Effector CD8-positive, alpha-beta T cell (primary cell): Measurements from ENCODE around the gene B3GNT2.

Experiments used
- DNase-seq: peaks from one replicate; lab custom pipeline; 2025; lab: John Stamatoyannopoulos, UW

The B3GNT2 gene

DNA sequence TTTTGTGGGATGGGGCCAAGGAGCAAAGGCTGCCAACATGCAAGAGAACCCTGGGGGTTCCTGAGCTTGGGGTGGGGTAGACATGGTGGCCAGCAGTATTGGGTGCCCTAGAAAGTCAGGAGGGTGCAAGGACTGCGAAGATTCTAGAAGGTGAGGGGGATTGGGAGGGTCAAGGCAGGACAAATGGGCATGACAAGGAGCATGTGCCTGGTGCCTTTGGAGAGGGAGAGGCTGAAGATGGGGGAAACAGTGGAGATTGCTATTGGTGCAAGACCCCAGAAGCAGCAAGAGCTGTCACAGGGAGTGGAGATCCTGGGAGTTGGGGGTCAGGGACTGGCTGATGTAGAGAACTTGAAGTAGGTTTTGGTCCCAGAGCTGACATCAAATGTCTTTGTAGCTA lies 7.5 kb downstream of the B3GNT2 start:
- no peak for DNase-seq

DNA sequence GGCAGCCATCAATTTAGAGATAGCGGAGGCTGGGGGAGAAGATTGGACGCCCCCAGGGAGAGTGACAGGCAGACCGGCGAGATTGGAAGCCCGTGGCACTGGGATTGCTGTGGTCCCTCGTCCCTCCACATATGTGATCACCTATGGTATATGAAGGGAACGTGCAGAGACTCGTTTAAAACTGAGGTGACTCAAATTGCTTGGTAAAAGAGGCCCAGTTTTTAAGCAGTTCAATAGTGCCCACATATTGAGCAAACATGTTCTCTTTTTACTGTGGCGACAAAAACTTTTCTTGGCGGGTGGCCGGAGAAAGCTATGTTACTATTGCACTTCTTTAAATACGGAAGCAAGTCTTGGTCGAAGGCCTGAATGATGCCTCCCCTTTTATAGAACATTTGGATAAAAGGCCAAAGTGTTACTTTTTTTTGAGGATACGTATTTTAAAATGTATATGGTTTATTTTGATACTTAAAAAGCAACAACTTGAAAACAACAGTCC lies 9.1 kb downstream of the B3GNT2 start:
- no peak for DNase-seq

DNA sequence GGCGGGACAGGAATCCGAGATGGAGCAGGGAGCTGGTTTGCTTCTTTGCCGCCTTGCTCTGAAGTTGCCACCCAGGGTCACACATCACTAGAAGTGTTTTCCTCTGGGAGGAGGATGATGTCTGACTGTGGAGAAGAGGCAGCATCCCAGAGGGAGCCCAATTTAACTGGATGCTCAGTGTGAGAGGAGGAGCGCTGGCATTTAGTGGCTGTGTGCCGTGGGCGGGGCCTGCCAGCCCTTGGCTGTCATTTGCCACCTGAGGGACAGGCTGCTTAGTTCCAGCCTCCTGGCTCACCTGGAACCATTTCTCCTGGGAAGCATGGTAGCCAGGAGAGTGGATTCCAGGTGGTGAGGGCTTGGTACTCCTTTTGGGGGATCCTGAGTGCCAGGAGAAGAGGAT lies 9.6 kb downstream of the B3GNT2 start:
- DNase-seq, result no peak

DNA sequence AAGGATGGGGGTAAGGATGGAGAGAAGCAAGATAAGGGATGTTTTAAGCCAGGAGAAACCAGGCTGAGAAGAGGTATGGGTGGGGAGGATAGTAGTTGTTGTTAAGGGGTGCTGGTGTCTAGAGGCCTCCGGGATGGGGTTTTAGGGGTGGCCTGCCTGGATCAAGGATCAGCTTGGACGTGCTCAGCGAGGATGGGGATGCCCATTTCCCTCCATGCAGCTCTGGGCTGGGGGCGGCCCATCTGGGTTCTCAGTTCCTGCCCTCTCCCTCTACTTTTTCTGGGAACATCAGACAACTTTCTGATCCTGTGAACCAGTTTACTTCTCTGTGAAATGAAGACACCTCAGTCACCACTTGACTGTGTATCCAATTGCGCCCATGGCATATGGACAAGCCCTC lies 10.1 kb downstream of the B3GNT2 start:
- no peak for DNase-seq

DNA sequence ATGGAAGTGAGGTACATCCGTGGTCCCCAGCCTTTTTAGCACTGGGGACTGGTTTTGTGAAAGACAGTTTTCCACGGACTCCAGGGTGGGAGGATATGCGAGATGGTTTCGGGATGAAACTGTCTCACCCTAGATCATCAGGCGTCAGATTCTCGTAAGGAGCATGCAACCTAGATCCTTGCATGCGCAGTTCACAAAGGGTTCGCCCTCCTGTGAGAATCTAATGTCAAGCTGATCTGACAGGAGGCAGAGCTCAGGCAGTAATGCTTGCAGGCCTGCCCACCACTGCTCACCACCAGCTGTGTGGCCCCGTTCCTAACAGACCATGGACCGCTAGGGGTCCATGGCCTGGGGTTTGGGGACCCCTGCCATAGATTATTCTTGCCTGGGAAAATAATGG lies 11.6 kb downstream of the B3GNT2 start:
- no peak for DNase-seq

DNA sequence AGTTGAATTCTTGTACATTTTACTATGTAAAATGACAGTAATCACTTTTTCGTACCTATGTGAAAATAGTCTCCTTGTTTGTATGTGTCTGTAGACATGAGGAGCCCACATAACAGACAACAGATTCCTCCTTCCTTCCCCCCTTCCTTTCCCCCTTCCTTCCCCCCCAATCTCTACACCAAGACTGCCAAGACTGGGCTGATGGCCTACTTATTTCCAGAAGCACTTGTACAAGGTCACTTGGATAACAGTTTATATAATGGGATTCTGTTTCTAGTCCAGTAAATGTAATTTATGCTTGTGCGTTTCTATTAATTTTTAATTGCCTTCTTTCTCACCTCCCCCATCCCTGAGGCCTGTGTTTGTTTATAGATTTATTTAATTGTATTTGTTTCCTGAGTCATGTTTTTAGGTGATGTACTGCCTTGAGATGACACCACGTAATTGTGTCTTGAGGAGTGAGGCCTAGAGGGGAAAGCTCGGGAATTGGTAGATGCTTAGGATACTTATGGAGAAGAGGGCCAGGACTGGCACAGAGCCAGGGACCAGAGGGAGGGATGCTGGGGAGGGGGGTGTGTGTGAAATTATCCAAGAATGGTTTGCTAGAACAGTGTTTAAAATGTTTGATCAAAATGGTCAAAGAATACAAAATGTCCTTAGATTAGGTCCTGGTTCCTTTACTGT lies 12.3 kb downstream of the B3GNT2 start:
- no peak for DNase-seq

DNA sequence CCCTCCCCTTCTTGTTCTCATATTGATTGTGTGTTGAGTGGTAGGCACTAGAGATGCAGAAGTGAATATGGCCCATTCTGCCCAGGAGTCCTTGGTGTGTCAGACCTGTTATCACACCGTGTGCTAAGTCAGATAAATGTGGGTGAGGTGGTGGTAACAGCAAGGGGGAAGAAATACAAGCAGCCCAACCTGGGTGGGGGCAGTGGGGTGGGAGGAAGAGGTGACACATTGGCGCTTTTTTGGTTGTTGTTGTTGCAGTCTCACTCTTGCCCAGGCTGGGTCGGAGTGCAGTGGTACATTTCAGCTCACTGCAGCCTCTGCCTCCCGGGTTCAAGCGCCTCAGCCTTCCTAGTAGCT lies 12.8 kb downstream of the B3GNT2 start:
- no peak for DNase-seq

DNA sequence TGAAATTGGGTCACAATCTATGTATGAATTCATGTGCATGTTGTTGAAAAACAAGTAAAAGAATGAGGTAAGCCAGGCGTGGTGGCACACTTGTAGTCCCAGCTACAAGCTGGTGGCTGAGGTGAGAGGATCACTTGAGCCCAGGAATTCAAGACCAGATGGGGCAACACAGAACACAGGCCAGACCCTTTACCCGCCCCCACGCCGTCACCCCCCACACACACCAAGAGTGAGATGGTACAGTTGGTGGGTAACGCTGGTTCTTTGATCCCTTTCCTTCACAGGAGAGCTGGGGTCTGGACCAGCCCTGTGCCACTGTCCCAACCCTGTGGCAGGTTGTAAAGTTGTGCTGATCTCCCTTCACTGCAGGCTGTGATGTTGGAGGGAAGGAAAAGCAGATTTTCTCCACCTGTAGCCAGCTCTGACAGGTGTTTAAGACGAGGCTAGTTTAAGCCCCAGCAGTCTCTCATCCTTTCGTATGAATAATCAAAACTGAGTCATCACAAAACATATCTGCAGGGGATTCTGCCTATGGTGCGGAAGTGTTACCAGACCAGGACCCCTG lies 13.6 kb downstream of the B3GNT2 start:
- no peak for DNase-seq

DNA sequence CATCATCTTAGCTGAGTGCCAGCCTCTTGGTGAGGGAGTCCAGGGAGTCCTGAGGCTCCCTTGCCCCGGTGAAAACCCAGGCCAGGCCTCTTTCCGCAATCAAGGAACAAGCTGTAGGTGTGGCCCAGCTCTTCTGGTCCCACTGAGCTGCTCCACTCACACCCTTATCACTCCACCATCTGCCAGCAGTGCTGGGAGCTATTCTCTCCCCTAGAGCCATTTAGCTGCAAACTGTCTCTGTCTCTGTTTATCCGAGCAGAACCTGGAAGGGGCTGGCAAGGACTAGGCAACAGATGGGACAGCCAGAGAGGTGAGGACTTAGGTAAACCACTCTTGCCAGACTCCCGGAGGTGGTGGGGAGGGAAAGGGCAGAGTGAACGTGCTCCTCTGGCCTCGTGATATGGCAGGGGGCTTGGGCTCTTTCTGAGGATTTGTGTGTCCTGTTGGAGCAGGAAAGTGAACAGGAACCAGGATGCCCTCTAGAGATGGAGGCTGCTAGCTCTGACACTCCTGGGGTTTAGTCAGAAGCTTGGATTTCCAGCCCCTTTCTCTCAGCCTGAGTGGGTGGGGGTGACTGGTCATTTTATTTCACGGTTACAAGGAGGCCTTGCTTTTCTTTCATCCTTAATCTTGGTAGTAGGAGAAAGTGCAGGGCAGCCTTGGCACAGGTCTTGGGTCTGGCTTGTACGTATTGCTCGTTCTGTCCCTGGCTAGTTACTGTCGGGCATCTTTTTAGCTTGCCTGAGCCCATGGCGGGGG lies 19.6 kb downstream of the B3GNT2 start:
- no peak for DNase-seq

DNA sequence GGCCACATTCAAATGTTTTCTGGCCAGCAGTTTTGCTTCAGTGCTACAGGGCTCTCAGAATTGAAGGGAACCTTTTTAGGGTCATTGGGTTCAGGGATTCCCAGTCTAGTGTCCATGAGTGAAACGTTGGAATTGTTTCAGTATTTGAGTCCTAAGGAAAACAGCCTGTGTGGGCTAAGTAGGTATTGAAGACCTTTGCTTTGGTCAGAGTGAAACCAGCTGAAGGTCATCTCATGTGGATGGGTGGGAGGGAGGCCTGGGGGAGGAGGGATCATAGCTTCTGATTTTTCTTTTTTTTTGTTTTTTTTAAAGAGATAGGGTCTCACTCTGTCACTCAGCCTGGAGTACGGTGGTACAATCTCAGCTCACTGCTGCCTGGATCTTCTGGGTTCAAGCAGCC lies 20.2 kb downstream of the B3GNT2 start:
- no peak for DNase-seq

DNA sequence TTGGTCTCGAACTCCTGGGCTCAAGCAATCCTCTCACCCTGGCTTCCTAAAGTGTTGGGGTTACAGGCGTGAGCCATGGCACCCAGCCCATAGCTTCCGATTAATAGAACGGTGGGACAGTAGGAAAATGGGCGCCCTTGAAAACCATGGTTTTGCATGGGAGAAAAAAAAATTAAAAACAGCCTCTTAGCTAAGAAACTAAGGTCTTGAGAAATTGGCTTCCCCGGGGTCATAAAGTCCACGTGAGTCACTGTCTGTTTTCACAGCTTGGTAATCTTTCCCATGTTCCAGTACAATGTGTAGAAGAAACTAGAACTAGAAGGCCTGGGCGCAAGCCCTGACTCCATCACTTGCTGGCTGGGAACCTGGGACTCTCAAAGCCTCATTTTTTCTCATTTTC lies 20.7 kb downstream of the B3GNT2 start:
- no peak for DNase-seq

DNA sequence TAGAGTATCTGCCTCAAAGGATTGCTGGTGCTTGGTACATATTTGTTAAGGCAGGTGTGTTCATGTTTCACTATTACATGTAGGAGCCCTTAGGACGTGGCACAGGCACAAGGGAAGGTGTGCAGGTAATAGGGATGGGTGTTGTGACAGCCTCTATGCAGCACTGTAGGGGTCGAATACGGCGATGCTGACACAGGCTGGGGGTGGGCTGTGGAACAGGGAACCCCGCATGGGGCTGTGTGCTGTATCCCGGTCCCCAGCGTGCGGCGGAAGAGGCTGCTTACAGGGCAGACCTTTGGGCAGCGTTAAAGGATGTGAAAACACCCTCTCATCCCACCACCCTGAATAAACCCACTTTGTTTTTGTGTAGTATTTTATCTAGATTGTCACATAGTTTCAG lies 21.5 kb downstream of the B3GNT2 start:
- DNase-seq, result no peak

DNA sequence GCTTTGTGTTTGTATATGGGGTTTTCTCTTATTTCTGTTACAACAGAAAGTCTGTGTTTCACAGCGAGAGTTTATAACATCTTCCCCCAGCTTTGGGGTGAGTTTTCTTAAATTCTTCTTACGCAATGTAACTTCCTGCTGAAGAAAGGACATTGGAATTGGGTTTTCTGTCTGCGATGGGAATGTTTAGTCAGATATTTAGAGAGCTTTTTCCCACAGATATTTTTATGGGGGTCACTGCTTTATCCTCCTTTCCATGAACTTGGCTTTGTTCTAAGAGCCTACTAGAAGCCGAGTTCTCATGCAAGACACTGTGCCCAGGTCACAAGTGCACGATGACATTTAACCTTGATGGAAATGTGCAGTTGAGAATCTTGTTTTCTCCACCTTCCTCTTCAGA lies 22.1 kb downstream of the B3GNT2 start:
- no peak for DNase-seq

DNA sequence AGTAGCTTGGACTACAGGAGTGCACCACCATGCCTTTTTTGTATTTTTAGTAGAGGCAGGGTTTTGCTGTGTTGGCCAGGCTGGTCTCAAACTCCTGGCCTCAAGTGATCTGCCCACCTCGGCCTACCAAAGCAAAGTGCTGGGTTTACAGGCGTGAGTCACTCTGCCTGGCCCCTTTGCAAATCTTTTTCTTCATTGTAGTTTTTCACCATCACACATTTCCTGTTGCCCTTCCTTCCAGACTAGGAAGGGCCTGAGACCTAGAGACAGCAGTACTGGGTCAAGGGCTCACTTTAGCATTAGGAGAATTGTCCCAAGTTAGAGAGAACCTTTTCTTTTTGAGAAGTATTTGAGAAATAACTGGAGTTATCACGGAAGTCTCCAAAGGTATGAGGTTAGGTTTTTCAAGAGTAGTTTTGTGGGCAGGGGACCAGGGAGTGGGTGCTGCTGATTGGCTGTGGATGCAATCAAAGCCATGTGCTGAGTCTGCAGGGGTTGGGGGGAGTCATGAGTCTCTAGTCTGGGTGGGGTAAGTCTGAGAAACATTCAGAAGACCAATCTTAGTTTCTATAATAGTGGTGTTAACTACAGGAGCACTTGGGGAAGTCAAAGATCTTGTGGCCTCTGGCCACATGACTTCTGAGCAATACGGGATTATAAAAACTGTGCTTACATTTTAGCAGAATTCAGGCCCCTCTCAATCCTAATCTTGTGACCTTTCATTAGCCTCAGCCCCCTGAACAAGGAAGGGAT lies 23.7 kb downstream of the B3GNT2 start:
- DNase-seq, result no peak

DNA sequence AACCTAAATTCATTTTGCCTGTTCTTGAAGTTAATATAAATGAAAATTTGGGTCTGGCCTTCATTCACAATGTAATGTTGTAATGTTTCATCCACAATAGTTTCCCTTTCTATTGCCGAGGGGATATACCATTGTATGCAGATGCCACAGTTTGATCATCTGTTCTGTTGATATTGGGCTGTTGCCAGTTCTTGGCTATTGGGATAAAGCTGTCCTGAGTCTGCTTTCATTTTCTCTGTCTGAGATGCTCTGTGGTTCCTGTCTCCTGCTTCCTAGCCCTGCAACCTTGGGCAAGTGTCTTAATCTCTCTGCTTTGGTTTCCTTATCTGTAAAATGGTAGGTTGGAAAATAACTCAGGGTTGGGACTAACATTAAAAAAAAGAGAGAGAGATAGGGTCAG lies 25.2 kb downstream of the B3GNT2 start:
- no peak for DNase-seq

DNA sequence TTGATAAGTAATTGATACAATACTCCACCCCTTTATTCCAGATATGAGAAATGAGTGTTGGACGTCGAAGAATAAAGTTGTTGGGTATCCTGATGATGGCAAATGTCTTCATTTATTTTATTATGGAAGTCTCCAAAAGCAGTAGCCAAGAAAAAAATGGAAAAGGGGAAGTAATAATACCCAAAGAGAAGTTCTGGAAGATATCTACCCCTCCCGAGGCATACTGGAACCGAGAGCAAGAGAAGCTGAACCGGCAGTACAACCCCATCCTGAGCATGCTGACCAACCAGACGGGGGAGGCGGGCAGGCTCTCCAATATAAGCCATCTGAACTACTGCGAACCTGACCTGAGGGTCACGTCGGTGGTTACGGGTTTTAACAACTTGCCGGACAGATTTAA lies 26.3 kb downstream of the B3GNT2 start:
- DNase-seq, result no peak

DNA sequence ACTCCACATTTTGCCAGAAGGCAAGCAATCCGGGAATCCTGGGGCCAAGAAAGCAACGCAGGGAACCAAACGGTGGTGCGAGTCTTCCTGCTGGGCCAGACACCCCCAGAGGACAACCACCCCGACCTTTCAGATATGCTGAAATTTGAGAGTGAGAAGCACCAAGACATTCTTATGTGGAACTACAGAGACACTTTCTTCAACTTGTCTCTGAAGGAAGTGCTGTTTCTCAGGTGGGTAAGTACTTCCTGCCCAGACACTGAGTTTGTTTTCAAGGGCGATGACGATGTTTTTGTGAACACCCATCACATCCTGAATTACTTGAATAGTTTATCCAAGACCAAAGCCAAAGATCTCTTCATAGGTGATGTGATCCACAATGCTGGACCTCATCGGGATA lies 26.8 kb downstream of the B3GNT2 start:
- DNase-seq, result no peak

DNA sequence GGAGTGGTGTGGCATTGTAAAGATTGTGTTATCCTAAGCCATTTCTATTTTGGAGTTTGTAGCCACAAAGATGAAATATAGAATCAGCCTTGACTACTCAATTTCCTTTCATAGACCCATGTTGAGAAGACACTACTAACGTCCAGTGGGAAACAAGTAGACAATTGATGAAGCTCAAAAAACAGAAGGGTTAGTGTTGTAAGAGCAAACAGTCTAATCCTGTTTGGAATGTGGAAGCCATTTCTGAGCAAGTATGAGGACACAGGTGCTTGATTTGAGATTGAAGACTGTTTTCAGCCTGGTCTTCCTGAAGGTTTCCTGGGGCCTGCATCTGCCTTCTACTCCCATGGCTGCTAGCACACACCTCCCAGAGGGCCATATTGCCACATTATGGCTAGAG lies 29.1 kb downstream of the B3GNT2 start:
- DNase-seq, result no peak

DNA sequence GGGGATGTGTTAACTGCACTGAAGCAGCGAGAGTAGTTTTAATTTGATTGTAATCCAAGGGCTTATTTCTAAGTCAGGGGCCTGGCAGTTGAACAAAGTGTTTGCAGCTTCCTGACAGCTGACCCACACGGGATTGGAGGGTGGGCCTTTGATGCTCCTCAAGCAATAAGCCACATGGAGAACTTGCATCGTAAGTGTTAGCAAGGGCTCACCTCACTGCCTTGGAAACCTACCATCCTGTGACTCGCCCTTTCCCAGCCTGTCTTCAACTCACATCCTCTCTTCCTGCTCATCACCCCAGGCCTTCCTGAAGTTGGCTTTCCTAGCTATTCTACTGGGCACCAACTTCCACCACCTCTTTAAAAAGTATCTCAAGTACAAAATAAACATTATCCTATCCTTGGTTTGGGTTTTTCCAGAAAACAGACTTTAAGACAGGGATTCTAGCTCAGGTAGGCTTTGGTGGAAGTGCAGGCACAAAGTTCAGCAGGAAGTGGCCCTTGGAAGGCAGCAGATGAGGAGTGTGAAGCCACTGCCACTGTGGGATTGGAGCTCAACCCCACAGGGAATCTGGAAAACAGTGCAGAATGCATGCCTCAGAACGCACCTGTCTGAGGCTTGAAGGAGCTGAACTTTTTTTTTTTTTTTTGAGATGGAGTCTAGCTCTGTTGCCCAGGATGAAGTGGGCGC lies 31.6 kb downstream of the B3GNT2 start:
- no peak for DNase-seq

DNA sequence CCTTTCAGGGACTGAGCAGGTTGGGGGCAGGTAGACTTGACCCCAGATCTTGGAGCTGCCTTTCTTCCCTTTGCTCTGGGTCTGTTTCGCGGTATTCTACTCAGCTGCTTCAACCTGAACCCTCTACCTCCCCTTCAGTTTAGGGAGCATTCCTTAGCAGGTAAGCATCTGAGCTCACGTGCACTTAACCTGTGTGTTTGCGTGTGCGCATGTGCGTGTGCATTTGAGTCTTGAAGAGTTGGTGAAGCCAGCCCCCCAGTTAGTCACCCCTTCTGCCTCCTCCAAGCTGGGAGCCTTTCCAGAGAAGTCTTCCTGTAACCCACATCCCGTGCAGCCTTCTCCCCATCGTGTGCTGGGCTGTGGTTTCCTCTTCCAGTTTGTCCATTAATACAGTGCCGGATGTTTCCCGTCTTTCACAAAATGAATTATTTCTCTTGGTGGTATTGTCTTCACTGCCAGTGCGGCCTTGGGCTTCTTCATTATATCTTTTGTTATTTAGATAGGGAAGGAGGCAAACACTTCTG lies 33.2 kb downstream of the B3GNT2 start:
- no peak for DNase-seq

DNA sequence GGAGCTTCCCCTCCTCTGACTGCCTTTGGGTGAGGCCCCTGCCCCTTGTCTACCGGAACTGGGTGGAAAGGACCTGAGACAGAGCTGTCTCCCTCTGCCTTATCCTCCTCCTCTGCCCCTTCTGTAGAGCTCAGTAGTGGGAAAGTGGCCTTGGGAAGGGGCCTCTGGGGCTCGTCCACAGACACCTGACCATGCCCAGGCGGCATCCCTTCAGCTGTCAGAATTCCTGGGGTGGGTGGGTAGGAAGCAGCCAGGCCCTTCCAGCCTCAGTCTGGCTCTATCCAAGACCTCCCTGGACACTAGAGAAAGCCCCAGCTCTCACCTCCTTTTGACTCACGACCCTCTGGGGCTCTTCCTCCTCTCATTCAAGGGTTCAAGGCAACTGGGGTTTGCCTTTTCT lies 35.6 kb downstream of the B3GNT2 start:
- DNase-seq, result no peak
